ENCODE results near the gene DCC.

DNA sequence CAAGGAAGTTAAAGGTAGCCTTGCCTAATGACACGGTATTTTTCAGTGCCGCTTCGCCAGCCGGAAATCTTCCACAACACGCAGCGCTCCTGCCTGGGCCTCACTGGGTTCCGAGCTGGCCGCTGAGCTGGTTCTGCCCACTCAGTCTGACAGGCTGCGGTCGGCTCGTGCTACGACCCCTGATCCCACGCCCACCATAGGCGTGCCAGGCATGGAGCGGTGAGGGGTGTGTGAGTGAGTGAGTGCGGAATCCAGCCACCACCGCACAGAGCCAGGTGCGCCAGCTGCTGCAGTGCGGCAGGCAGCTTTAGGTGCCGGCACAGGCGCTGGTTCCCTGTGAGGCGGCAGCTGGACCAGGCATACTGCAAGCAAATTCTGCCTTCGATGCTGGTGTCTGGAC is 407.9 kb downstream of the DCC start:
- TF ChIP-seq, protein P1, sequence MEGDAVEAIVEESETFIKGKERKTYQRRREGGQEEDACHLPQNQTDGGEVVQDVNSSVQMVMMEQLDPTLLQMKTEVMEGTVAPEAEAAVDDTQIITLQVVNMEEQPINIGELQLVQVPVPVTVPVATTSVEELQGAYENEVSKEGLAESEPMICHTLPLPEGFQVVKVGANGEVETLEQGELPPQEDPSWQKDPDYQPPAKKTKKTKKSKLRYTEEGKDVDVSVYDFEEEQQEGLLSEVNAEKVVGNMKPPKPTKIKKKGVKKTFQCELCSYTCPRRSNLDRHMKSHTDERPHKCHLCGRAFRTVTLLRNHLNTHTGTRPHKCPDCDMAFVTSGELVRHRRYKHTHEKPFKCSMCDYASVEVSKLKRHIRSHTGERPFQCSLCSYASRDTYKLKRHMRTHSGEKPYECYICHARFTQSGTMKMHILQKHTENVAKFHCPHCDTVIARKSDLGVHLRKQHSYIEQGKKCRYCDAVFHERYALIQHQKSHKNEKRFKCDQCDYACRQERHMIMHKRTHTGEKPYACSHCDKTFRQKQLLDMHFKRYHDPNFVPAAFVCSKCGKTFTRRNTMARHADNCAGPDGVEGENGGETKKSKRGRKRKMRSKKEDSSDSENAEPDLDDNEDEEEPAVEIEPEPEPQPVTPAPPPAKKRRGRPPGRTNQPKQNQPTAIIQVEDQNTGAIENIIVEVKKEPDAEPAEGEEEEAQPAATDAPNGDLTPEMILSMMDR (IDR thresholded peaks at IDR 0.05), result no peak
- no peak for TF ChIP-seq POLR2A (IDR thresholded peaks at IDR 0.05)
- TF ChIP-seq EP300 (IDR thresholded peaks at IDR 0.05; ENCODE audit: low read depth), result no peak

Data from transverse colon (tissue), 3 donors.